ENCODE data around the gene OR51L1.
"Not testable (repeated sequence)": the region's sequence is repeated elsewhere in the genome, so short reads cannot be mapped to it uniquely, and the experiment has no call there.

OR51L1 gene

GRCh38 chr11:4994551-4994950 lies at the start of gene OR51L1:
TSS of gene OR51L1 (plus strand) at chr11:4994851. CDS start at chr11:4998983, 4,132 bp downstream.
- no peak for DNase-seq

GRCh38 chr11:4947505-4947904 lies 47.1 kb upstream of the OR51L1 start, which contains the start of gene OR51A4:
TSS of gene OR51A4 (minus strand) at chr11:4947605. CDS start at chr11:4947100, 505 bp downstream.
- no peak for DNase-seq

DNA sequence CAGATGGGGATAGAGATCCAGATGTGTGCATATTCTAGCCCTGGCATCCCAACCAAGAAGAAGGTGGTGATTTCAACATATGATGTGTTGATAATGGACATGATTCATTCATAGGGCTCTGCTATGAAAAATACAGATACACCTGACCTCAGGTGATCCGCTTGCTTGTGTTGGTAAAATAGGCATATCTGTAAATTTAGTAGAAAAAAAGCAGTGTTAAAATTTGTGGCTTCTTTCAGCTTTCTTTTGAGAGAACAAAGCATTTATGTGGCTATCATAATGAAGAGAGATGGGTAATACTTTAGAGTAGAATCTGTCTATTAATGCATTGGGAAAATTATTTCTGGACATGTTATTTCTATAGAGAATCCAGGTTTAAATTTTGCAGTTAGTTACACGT lies 39.0 kb upstream of the OR51L1 start, which contains the start of gene OR51A2:
Gene OR51A2 (minus strand): TSS at position 101 of the 400 bp plus-strand sequence. CDS start 0 bp downstream, at position 101.
- DNase-seq = not testable (repeated sequence)

GRCh38 chr11:4957396-4957795 lies 37.3 kb upstream of the OR51L1 start:
- DNase-seq = no peak

- DNase-seq = no peak
These were observed 33.8 kb upstream of the OR51L1 start for GRCh38 chr11:4960877-4961276.

- DNase-seq = no peak
These were observed 31.8 kb upstream of the OR51L1 start for GRCh38 chr11:4962816-4963215.

GRCh38 chr11:4975436-4975835 lies 19.2 kb upstream of the OR51L1 start:
- DNase-seq = no peak

GRCh38 chr11:4979036-4979435 lies 15.6 kb upstream of the OR51L1 start:
- no peak for DNase-seq

DNA sequence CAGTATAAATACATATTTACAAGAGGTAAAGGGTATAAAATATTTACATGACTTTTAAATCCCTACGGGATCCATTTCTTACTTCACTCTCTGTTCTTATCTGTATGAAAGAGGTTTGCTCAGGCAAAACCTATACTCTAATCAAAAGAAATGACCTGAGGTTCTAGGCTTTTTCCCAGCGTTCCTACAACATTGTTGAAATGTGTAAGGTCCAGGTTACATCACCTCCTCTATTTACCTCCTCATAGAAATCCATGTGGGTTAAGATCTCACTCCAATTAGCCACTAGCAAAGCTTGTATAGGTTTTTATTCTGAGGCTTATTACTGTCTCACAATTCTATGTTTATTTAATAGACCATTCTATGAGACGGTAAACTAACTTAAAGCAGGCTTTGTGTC lies 12.0 kb upstream of the OR51L1 start:
- no peak for DNase-seq

GRCh38 chr11:4983841-4984240 lies 10.8 kb upstream of the OR51L1 start:
- no peak for DNase-seq

DNA sequence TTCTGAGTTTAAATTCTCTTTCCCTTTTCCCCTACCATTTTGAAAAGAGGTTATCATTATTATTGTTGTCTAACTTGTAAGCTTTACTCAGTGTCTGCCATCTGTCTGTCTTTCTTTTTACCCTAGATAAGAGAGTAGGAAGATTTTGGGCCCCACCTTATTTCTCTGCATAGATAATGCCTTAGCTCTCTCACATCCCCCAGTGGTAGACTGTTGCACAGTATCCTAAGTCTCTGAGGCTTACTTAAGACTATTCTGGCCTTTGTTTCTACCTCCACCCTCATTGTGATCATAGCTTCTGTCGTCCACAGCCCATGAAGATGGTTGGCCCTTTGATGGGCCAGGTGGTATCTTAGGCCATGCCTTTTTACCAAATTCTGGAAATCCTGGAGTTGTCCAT lies 3.6 kb upstream of the OR51L1 start:
- DNase-seq = no peak

DNA sequence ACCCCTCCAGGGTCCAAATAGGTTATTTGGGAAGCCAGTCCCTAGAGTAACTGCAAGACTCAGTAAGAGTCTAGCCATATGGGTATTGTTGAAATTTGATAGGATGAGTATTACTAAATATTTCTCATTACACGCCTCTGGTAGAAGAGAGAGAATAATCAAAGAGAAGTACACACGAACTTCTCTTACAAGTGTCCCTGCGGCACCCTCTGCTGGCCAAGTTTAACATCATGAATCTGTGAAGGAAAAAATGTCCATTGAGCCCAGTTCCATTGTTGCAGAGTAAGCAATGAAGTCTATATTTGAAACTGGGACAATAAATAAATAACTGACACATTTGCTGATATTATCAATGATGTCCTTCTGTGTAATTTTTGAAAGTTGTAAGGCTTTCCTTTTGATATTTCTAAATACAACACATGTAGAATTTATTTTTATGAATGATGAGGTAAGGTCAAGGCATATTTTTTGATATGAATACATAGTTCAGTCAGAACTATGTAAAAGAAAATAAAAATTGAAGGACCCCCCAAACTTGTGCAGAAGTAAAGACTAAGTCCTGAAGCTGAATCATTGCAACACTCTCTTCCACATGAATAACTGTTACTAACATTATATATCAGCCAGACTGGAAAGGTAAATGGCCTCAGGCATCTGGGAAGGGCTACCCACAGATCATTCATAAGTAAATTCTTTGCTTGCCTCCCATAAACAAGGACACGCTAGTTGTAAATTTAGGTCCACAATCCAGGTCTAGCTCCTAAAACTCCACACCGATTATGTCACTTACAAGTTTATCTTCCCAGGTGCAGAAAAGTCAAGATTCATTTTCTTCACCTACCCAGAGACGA lies 10.0 kb downstream of the OR51L1 start:
- no peak for DNase-seq

- DNase-seq = no peak
These were observed 12.9 kb downstream of the OR51L1 start for GRCh38 chr11:5007561-5007960.

- no peak for DNase-seq
These were observed 16.6 kb downstream of the OR51L1 start for GRCh38 chr11:5011254-5011653.

DNA sequence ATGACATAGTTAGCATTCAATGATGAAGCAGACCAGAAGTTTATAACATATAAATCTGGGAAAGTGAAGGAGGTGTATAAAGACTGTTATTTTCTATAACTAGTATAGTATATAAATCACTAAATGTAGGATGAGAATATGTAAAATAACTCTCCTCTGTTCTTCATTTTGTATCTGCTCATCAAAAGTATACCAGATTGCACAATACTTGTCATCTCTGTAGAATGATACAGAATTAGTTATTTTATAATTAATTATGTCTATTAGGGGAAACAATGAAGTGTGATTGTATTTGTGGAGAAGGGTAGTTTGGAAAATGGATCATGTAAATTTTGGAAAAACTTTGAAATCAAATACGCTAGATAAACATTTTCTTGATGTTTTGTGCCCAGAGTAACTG lies 18.4 kb downstream of the OR51L1 start:
- DNase-seq = no peak

GRCh38 chr11:5021996-5022395 lies 27.3 kb downstream of the OR51L1 start:
- no peak for DNase-seq

DNA sequence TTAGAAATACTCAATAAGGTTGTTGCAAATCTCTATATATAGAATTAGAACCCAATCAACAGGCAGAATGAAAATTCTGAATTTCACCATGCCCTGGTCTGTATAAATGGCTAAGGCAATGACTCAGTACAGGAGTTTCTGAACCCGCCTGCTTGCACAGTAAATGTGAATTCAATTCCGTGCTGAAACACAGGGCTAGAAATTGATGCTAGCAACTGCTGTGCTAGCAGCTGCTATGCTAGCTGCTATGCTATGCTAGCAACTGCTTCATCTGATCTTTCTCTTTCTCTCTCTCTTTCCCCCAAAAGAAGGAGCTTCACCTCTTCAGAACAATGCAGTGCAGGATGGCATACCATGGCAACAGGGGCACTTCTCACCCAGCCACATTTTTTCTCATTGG lies 42.0 kb downstream of the OR51L1 start:
- no peak for DNase-seq

GRCh38 chr11:5037926-5038325 lies 43.3 kb downstream of the OR51L1 start:
- no peak for DNase-seq

- DNase-seq = no peak
These were observed 43.7 kb downstream of the OR51L1 start for GRCh38 chr11:5038341-5038740.

DNA sequence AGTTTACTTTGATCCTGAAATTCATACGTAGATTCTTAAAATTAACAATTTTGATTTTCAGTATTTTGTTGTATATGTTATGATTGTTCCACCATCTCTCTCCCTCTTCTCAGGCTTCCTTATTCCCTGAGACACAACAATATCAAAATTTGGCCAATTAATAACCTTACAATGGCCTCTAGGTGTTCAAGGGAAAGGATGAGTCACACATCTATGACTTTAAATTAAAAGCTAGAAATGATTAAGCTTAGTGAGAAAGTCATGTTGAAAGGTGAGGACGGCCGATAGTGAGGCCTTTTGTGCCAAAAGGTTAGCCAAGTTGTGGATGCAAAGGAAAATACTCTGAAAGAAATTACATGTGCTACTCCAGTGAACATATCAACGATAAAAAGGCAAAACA lies 46.2 kb downstream of the OR51L1 start:
- no peak for DNase-seq

DNA sequence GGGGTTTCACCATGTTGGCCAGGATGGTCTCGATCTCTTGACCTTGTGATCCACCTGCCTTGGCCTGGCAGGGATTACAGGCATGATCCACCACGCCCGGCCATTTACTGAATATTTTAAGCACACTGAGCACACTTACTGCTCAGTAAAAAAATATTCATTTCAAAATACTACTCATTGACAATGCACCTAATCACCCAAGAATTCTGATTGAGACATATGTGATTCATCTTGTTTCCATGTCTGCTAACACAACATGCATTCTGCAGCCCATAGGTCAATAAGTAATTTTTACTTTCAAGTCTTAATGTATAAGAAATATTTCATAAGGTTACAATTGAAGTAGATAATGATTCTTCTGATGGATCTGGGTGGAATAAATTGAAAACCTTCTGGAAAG lies 47.4 kb downstream of the OR51L1 start:
- DNase-seq = no peak

DNA sequence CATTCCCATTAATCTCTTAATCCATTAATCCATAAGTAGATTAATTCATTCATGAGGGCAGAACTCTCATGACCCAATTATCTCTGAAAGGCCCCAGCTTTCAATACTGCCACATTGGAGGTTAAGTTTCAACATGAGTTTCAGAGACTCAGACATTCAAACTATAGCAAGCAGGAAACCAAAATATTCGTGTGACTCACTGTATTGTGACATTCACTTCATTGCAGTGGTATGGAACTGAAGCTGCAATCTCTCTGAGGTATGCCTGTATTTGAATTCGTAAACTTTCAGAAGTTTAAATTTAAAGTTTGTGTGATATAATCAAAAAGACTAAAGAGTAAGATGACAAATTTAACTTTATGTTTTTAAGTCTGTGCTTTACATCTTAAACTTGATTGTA lies 48.7 kb downstream of the OR51L1 start:
- DNase-seq = no peak

GRCh38 chr11:5046226-5046625 lies 51.6 kb downstream of the OR51L1 start, which contains the start of gene OR52J3:
TSS of gene OR52J3 (plus strand) at chr11:5046526. CDS start at chr11:5046526, 0 bp downstream.
- no peak for DNase-seq

GRCh38 chr11:5046754-5047330 lies 52.2 kb downstream of the OR51L1 start:
- no peak for DNase-seq
